ENCODE measurements around the gene DHRS11.

The DHRS11 gene

DNA sequence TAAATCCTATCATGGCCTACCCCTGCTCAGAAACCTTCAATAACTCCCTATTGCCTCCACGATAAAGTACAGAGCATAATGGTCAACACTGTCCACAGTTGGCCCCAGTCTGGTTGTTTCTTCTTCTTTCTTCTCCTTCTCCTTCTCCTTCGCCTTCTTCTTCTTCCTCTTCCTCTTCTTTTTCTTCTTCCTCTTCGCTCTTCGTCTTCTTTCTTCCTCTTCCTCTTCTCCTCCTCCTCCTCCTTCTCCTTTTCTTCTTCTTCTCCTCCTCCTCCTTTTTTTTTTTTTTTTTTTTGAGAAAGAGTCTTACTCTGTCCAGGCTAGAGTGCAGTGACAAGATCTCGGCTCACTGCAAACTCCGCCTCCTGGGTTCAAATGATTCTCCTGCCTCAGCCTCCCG lies 33.5 kb downstream of the DHRS11 start:
- no peak for DNase-seq (ENCODE audit: low read depth)
- TF ChIP-seq, protein P1, sequence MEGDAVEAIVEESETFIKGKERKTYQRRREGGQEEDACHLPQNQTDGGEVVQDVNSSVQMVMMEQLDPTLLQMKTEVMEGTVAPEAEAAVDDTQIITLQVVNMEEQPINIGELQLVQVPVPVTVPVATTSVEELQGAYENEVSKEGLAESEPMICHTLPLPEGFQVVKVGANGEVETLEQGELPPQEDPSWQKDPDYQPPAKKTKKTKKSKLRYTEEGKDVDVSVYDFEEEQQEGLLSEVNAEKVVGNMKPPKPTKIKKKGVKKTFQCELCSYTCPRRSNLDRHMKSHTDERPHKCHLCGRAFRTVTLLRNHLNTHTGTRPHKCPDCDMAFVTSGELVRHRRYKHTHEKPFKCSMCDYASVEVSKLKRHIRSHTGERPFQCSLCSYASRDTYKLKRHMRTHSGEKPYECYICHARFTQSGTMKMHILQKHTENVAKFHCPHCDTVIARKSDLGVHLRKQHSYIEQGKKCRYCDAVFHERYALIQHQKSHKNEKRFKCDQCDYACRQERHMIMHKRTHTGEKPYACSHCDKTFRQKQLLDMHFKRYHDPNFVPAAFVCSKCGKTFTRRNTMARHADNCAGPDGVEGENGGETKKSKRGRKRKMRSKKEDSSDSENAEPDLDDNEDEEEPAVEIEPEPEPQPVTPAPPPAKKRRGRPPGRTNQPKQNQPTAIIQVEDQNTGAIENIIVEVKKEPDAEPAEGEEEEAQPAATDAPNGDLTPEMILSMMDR (IDR thresholded peaks at IDR 0.05; ENCODE audit: low read depth, low read length, missing control alignments): no peak
- in situ Hi-C loops (cut with HindIII; ENCODE audit: low sequenced_read_pairs): loop anchor here (25.0 kb wide), 1 partner anchor 437 kb away; no protein-coding TSS in a partner anchor
- no peak overlapping the region for H3K4me3 ChIP-seq (ENCODE audit: low read depth, low read length)

DNA sequence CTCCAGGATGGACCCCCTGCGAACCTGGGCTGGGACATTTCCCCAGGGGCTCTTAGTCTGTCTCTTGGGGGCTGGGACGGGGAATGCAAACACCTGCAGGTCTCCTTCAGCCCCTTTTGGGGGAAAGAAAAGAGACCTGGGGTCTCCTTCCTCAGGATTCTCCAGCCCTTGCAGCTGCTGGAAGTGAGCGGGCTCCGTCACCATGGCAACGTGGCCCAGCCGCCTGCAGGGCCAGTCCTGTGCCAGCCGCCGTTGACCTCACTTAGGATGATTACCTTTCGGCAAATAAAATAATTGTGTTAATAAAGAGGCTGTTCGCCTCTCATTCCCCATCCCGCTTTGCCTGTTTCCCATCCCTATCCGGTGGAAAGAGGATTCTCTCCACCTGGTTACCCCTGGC lies 35.4 kb downstream of the DHRS11 start:
- no peak overlapping the region for H3K4me3 ChIP-seq (ENCODE audit: low read depth, low read length)
- no peak for DNase-seq (ENCODE audit: low read depth)
- in situ Hi-C loops (cut with HindIII; ENCODE audit: low sequenced_read_pairs): loop anchor here (25.0 kb wide), 1 partner anchor 435 kb away; no protein-coding TSS in a partner anchor
- TF ChIP-seq, protein P1 (IDR thresholded peaks at IDR 0.05; ENCODE audit: low read depth, low read length, missing control alignments): no peak

DNA sequence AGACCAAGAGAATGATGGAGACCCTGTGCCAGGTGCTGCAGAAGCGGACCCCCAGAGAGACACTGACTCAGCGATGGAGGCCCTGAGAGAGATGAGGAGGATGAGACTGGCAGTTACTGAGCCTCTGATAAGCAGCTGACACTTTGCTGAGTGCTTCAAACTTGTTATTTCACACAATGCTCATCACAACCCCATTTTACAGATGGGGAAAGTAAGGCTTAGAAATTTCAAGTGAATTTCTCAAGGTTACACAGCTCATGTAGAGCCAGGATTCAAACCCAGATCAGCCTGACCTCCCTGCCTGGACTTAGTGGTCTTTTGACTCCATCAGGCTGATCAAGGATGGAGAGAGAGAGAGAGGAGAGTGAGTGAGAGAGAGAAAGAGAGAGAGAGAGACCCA lies 36.9 kb downstream of the DHRS11 start:
- in situ Hi-C loops (cut with HindIII; ENCODE audit: low sequenced_read_pairs): loop anchor here (25.0 kb wide), 1 partner anchor 434 kb away; no protein-coding TSS in a partner anchor
- DNase-seq (ENCODE audit: low read depth): no peak
- no peak overlapping the region for H3K4me3 ChIP-seq (ENCODE audit: low read depth, low read length)
- TF ChIP-seq, protein P1 (IDR thresholded peaks at IDR 0.05; ENCODE audit: low read depth, low read length, missing control alignments): no peak

DNA sequence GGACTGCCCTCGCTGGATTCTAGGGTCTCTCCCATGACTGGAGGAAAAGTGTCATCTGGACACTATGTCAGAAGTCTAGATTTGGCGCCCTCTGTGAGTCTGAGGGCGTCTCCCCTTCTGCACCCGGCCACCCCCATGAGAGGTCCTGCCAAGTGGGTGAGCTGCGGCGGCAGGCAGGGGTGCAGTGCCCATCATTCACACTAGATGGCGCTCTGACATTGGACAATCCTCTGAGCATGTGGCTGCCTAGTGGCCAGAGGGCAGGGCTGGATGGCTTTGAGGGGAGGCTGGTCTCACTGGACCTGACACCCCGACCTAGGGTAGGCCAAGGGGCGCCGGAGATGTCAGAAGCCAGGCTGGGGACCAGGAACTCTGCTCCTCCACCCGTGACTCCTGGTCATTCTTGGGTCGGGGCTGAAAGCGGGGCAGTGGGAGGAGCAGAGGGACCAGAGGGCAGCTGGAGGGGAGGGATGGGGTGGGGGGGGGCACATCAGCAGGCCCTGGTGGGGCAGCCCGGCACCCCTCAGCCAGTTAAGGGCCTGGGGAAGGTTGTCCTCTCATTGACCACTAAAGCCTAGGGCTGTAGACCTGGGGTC lies 37.7 kb downstream of the DHRS11 start:
- in situ Hi-C loops (cut with HindIII; ENCODE audit: low sequenced_read_pairs): loop anchor here (25.0 kb wide), 1 partner anchor 433 kb away; no protein-coding TSS in a partner anchor
- H3K4me3 ChIP-seq (ENCODE audit: low read depth, low read length): no peak overlapping the region
- DNase-seq (ENCODE audit: low read depth): peak; percentile 31
- TF ChIP-seq, protein P1 (IDR thresholded peaks at IDR 0.05; ENCODE audit: low read depth, low read length, missing control alignments): peak; percentile 95

DNA sequence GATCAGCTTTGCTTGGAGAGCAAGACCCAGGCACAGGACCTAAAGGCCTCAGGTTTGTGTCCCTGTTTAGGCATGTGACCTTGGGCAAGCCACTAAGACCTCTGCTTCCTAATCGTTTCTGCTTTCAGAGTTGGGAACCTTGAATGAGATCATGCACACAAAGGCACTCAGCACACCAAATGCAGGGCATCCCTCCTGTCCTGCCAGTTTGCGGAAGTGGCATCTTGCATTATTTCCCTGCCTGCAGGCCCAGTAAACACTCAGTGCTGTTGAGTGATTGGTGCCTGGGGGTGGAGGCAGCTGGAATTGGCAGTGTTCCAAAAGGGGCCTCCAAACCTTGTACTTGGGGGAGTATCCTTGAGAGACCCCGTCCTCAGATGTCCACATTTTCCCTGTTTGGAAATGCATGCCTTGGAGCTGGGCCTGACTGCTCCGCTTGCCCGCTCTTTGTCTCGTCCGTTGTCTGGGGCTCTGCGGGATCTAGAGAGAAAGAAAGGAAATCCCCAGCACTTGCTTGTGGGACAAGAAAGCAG lies 38.4 kb downstream of the DHRS11 start:
- H3K4me3 ChIP-seq (ENCODE audit: low read depth, low read length): no peak overlapping the region
- in situ Hi-C loops (cut with HindIII; ENCODE audit: low sequenced_read_pairs): loop anchor here (25.0 kb wide), 1 partner anchor 432 kb away; no protein-coding TSS in a partner anchor
- DNase-seq (ENCODE audit: low read depth): no peak
- TF ChIP-seq, protein P1 (IDR thresholded peaks at IDR 0.05; ENCODE audit: low read depth, low read length, missing control alignments): no peak

- in situ Hi-C loops (cut with HindIII; ENCODE audit: low sequenced_read_pairs): loop anchor here (25.0 kb wide), 1 partner anchor 431 kb away; no protein-coding TSS in a partner anchor
- no peak overlapping the region for H3K4me3 ChIP-seq (ENCODE audit: low read depth, low read length)
- no peak for DNase-seq (ENCODE audit: low read depth)
- TF ChIP-seq, protein P1 (IDR thresholded peaks at IDR 0.05; ENCODE audit: low read depth, low read length, missing control alignments): no peak
Measured at GRCh38 chr17:36631022-36631421, 39.3 kb downstream of the DHRS11 start.
